BJ (cell line): ENCODE measurements around the gene MYOM1. TPM values are rescaled to one million over a fixed set of nuclear protein-coding genes. Genes with fewer than 3 reads are reported as not detected.
A peak's percentile ranks its signal among the peaks of the same experiment; 100 is the strongest.

ENCODE experiments used
- CTCF ChIA-PET: fragments of 350-600 bp; formaldehyde crosslinking; extraction: SDS; loops from one replicate; lab custom pipeline; 2021; ENCODE audit warnings: antibody characterized with exemption, inconsistent platforms; lab: Yijun Ruan, JAX
- POLR2A ChIA-PET: fragments of 300-600 bp; sonication (Branson Sonifier 250); formaldehyde crosslinking; extraction: SDS; loops from one replicate; lab custom pipeline; 2021; ENCODE audit warnings: antibody characterized with exemption; lab: Charles Lee
- DNase-seq: peaks from one replicate; pipeline ENCODE4 v3.0.0-alpha.2; 2011; ENCODE audit warnings: low read depth
- H3K27me3 ChIP-seq: 2 replicates; pipeline ENCODE4 v1.6.0; 2011; ENCODE audit warnings: low read length; ENCODE audit not compliant: control insufficient read depth, insufficient read depth
- H3K36me3 ChIP-seq: 2 replicates; pipeline ENCODE4 v1.5.1; 2011; ENCODE audit warnings: low read length; ENCODE audit not compliant: control insufficient read depth, insufficient read depth
- H3K4me3 ChIP-seq: 2 replicates; pipeline ENCODE4 v1.5.1; 2011; ENCODE audit warnings: low read depth, mild to moderate bottlenecking, control low read depth, low read length
- polyA plus RNA-seq: library from polyadenylated mRNA; depleted of rRNA; stranded (reverse); fragments of >200 nt; gene quantifications from 2 replicates; pipeline ENCODE4 v1.2.3, GENCODE V29; 2011
- TF ChIP-seq, protein P1 (sequence below): IDR thresholded peaks from 2 replicates; pipeline ENCODE4 v1.5.1; 2011; ENCODE audit warnings: low read depth, mild to moderate bottlenecking, control low read depth, inconsistent platforms, low read length, moderate library complexity; ENCODE audit not compliant: insufficient read depth

MYOM1 gene
- polyA plus RNA-seq, 1 experiment = 0.48 TPM

DNA sequence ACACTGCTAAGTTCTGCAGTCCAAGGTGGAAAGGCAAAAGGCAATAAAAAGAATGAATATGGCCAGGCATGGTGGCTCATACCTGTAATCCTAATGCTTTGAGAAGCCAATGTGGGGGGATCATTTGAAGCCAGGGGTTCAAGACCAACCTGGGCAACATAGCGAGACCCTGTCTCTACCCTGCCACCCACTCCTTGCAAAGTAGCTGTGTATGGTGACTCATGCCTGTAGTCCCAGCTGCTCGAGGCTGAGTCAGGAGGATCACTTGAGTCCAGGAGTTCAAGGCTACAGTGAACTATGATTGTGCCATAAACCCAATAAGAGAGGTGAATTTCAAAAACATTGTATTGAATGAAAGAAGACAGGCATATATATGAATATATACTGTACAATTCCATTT, 44.6 kb upstream of the MYOM1 start:
- Histone ChIP-seq H3K4me3 (no peak overlapping the region), H3K36me3 (no peaks in the 10 kb centered on the region; the same call in 1 of the 2 replicates), H3K27me3 (no peaks in the 10 kb centered on the region)
- POLR2A ChIA-PET = no interaction called here
- DNase-seq = no peak
- TF ChIP-seq, protein P1, sequence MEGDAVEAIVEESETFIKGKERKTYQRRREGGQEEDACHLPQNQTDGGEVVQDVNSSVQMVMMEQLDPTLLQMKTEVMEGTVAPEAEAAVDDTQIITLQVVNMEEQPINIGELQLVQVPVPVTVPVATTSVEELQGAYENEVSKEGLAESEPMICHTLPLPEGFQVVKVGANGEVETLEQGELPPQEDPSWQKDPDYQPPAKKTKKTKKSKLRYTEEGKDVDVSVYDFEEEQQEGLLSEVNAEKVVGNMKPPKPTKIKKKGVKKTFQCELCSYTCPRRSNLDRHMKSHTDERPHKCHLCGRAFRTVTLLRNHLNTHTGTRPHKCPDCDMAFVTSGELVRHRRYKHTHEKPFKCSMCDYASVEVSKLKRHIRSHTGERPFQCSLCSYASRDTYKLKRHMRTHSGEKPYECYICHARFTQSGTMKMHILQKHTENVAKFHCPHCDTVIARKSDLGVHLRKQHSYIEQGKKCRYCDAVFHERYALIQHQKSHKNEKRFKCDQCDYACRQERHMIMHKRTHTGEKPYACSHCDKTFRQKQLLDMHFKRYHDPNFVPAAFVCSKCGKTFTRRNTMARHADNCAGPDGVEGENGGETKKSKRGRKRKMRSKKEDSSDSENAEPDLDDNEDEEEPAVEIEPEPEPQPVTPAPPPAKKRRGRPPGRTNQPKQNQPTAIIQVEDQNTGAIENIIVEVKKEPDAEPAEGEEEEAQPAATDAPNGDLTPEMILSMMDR = no peak
- CTCF ChIA-PET = interaction anchor here (1.3 kb wide), 1 partner anchor 330 kb away, joined by 4 read pairs; no protein-coding TSS in a partner anchor

- peak overlapping the region; percentile 70 for H3K4me3 ChIP-seq
- TF ChIP-seq, protein P1 = no peak
- ChIA-PET POLR2A (interaction anchor here (0.6 to 0.7 kb wide), 2 partner anchors 191 to 690 kb away, joined by 3 read pairs; no protein-coding TSS in a partner anchor), CTCF (interaction anchor here (0.8 to 1.3 kb wide), 2 partner anchors 16 to 331 kb away, joined by 3 to 4 read pairs; no protein-coding TSS in a partner anchor)
- H3K36me3 ChIP-seq = peaks cover 4% of the 10 kb centered on the region
- no peaks in the 10 kb centered on the region for H3K27me3 ChIP-seq
- no peak for DNase-seq
Measured at GRCh38 chr18:3263132-3263700, 43.4 kb upstream of the MYOM1 start.

- POLR2A ChIA-PET = interaction anchor here (0.6 to 0.7 kb wide), 2 partner anchors 192 to 689 kb away, joined by 3 read pairs; no protein-coding TSS in a partner anchor
- CTCF ChIA-PET = interaction anchor here (2.0 kb wide), 1 partner anchor 14 kb away, joined by 4 read pairs; no protein-coding TSS in a partner anchor
- DNase-seq = no peak
- H3K27me3 ChIP-seq = no peaks in the 10 kb centered on the region
- H3K4me3 ChIP-seq = peak overlapping the region; percentile 70
- H3K36me3 ChIP-seq = peaks cover 7% of the 10 kb centered on the region
- TF ChIP-seq, protein P1 = no peak
Measured at GRCh38 chr18:3262234-3263131, 42.7 kb upstream of the MYOM1 start.

DNA sequence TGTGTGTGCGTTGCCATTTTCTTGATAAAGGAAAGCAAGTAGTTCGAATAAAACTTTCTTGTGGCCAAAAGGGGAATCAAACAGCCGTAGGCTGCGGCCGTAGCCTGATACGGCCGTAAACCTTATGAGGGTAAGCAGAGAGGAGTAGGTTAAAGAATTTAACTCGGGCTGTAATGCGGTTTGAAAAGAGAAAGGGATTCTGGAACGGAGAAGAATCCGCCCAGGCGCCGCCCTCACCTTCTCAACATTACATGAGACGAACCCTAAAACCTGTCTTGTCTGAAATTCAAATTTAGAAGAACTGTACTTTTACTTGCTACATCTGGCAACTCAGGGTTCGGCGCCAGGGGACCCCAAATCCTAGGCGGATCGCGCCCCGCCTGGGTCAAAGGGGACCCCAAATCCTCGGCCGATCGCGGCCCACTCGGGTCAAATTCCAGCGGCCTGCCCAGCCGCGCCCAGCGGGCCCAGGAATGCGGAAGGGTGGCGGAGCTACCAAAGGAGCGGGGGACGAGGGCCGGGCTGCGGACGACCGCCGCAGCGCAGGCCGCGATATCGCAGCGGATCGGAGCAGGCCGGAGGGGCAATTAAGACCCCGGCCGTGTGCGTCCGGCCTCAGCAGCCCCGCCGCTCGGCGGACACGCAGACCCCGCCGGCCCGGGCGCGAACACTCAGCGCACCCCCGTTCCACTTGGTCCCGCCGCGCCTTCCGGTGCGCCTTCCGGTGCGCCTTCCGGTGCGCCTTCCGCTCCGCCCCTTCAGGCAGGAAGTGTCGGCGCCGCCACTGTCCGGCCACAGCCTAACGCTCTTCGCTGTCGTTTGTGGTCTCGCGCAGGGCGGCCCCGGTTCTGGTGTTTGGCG, 41.8 kb upstream of the MYOM1 start, which contains the start of gene MYL12B:
Gene MYL12B (plus strand): TSS at position 761 of the 861 bp plus-strand sequence. CDS start 10,766 bp downstream, outside the sequence.
- H3K4me3 ChIP-seq = peak within 1 kb of the TSS; percentile 70
- ChIA-PET CTCF (interaction anchor here (1.1 to 2.0 kb wide), 2 partner anchors 10 to 13 kb away, joined by 3 to 4 read pairs; no protein-coding TSS in a partner anchor), POLR2A (interaction anchor here (1.1 kb wide), 1 partner anchor 10 kb away, joined by 4 read pairs; no protein-coding TSS in a partner anchor)
- peaks cover 7% of the 10 kb centered on the region for H3K36me3 ChIP-seq
- no peak for DNase-seq
- H3K27me3 ChIP-seq = no peaks in the 10 kb centered on the region
- TF ChIP-seq, protein P1 = no peak
